DMS53 (cell line): ENCODE measurements around the gene PRKCQ.

Experiments
- DNase-seq: peaks from one replicate; lab custom pipeline; 2025; lab: John Stamatoyannopoulos, UW

Gene PRKCQ

DNA sequence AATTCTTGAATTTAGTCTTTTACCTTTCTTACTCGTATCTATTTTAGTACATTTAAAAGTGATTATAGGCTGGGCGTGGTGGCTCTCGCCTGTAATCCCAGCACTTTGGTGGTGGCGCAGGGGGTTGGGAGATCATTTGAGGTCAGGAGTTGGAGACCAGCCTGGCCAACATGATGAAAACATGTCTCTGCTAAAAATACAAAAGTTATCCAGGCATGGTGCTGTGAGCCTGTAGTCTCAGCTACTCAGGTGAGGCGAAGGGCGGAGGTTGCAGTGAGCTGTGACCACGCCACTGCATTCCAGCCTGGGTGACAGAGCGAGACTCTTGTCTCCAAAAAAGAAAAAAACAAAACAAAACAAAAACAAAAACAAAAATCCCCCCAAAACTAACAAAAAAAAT is 12.2 kb downstream of the PRKCQ start:
- no peak for DNase-seq

GRCh38 chr10:6567203-6567703 is 12.8 kb downstream of the PRKCQ start:
- DNase-seq: no peak

GRCh38 chr10:6565588-6565987 is 14.5 kb downstream of the PRKCQ start:
- DNase-seq: no peak

GRCh38 chr10:6564367-6564766 is 15.7 kb downstream of the PRKCQ start:
- no peak for DNase-seq

GRCh38 chr10:6563731-6564130 is 16.3 kb downstream of the PRKCQ start:
- no peak for DNase-seq

DNA sequence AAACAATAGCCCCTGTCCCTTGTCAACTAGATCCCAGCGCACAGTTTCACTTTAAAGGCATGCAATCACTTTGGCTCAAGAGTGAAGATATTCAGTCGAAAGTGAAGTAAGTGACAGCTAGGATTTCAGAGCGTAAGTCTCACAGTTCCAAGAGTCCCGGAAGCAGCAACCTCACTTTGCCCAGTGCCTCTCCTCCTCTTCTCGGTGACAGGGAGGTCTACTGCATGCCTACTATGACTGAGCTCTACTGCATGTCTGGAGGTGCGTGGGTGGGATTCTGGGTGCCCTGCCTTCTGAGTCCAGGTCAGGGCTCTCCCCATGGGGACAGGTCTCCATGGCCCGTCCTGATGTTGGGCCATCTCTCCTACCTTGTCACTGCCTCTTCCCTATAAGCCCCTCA is 17.0 kb downstream of the PRKCQ start:
- DNase-seq: no peak

GRCh38 chr10:6562221-6562620 is 17.9 kb downstream of the PRKCQ start:
- DNase-seq: no peak

DNA sequence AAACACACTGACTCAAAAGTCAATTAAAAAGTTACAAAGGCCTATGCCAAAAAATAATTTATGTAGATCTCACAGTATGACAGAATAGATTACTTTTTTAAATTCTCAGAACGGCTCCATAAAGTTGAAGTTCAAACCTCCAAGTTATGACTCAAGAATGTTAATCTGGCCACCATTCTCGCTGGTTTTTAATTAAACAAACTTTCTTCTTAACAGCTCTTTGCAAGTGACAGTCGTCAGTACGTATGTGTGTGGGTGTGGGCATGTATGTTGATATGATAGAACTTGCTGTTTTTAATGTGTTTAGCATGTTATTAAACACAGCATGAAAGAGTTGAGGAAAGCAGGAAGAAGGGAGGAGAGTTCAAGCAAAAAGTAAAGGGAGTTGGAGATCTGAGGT is 18.5 kb downstream of the PRKCQ start:
- DNase-seq: no peak

- DNase-seq: no peak
Measured at GRCh38 chr10:6558759-6559461, 21.2 kb downstream of the PRKCQ start.

- DNase-seq: no peak
Measured at GRCh38 chr10:6558272-6558671, 21.8 kb downstream of the PRKCQ start.

- no peak for DNase-seq
Measured at GRCh38 chr10:6553937-6554336, 26.1 kb downstream of the PRKCQ start.

- no peak for DNase-seq
Measured at GRCh38 chr10:6543431-6544005, 36.6 kb downstream of the PRKCQ start.

DNA sequence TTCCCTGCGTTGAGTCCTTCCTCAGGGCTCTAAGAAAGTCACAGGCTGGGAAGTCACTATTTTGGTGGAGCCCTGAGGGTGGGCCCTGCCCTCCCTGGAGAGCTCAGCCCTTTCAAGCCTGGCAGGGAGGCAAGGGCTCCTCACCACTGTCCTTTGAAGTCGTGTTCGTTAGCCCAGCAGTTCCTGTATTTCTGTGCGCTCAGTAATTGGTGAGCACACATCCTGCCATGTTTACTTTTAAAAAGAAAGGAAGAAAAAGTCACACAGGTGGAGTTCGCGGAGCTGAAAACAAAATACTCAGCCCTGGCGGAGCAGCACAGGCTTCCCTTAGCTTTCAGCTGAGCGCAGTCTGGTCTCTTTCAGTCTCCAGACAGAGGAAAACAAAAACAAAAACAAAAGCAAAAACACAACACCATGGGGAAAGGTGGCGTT is 37.1 kb downstream of the PRKCQ start:
- DNase-seq: no peak

DNA sequence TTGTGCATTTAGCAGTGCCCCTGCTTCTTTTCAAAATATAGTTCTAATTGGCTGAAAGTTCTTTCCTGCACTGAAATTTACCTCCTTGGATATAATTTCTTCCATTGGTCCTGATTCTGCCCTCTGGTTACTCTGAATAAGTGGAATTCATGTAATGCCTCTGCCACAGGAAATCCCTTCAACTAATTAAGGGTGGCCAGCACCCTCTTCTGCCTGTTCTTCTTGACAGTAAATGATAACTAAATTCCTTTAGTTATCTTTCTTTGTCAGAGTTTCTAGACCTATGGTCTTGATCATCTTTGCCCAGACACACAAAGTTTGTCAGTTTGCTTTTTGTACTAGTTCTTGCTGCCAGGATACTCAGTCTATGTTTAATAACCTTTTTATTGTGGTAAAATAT is 40.2 kb downstream of the PRKCQ start:
- DNase-seq: no peak

DNA sequence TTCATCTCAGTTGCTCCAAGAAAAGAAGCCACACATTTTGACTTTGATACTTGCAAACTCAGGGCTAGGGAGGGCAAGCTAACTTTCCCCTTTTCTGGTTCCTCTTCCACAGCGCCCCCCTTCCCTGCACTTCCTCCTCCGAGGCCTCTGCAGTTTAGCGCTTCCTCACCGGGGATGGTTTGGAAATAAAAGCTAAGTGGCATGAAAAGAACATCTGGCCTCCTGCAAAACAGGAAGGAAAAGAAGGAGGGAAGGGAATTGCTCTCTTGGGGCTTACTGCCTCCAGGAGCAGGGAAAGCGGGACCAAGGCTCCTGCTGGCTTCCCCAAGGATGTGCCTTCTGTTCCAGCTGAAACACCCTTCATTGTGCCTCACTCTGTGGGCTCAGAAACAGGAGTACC is 42.3 kb downstream of the PRKCQ start:
- no peak for DNase-seq

DNA sequence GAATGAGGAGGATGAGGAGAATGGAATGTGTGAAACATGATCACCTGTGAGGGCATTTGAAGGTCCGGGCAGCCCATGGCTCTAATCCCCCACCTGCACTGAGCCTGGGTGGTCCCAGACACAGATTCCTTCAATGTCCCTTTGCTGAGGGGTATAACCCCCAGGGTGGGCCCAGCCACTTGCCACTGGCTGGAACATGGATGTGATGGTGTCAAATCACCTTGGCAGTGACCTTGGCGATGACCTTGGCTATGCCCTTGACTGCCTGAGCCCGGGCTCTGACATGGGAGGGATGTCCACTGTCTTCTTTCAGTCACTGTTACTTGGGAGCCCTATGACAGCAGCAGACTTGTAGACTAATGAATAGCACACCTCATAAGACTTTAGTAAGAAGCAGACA is 44.0 kb downstream of the PRKCQ start:
- DNase-seq: no peak

DNA sequence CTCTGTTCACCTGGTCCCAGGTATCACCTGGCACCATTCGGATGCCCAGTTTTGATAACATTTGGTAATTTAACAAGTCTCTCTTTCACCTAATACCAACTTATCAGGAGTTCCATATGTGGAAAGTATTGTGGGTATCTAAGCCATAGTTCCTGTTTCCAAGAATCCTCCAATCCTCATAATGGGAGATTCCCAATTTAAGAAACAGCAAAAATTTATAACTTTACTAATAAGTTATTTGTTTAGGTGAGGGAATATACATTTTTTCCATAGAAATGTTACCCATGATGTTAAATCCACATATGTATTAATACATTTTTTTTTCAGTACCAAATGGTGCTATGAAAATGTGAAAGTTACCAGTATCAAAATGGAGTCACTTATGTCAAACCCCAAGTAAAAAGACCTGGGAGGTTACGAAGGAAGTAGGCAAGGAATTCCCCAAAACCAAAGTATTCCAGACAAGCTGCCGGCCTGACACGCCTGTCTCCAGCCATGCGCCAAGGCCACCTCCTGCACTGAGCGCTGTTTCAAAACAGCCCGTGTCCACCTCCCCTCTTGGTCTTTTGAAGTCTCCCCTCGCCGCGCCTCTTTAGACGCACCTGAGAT is 44.8 kb downstream of the PRKCQ start:
- no peak for DNase-seq

GRCh38 chr10:6532321-6532720 is 47.8 kb downstream of the PRKCQ start:
- no peak for DNase-seq

DNA sequence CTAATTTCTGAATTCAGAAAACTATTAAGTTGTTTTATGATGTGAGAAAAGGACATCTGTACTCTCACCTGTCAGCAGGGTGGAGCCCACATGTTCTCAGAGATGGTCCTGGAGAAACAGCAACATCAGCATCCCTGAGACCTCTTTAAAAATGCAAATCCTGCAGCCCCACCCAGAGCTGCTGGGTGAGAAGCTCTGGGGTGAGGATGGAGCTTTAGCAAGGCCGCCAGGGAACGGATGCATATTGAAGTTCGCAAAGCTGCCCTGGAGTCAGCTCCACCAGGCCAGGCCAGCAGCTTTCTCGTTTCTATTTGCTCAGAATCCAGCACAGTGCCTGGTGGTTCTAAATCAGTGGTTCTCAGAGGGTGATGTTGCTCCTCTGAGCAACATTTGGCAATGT is 49.1 kb downstream of the PRKCQ start:
- no peak for DNase-seq

GRCh38 chr10:6530211-6530840 is 49.8 kb downstream of the PRKCQ start:
- no peak for DNase-seq

DNA sequence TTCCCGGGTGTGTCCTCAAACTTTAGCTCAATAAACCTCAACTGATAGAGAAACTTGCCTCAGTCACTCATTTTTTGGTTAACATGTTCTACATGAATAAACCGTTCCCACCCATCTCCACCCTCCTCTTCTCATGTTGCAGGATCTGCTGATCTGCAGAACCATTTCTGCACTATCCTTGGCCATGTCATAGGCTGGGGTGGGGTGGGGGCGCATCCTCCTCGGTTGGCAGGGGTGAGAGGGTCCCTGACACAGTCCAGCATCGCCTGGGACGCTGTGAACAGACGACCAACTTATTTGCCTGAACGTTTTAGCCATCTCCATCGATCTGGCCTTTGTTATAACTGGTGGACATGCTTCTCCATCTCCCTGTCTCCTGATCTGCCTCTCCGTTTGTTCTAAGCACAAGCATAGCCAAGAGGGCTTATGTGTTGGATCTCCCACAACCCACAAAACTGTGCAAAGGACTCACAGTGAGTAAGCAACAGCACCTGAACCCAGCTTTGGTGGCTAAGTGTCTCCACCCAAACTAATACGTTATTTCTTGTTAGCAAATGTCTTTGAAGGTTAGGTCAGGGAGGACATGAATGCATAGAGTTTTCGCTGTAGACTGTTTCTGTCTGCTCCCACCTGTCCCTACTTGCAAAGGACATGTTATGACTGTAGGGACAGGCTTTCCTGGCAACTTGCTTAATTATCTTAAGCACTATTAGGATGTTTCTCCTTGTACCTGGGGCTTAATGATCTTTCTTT is 51.7 kb downstream of the PRKCQ start:
- DNase-seq: no peak

- no peak for DNase-seq
Measured at GRCh38 chr10:6525599-6526165, 54.4 kb downstream of the PRKCQ start.
